GM18502 (cell line): ENCODE data around the gene RAB44.

Experiments
- ATAC-seq: cut with Tn5 transposase; IDR thresholded peaks from one replicate; pipeline ENCODE4 v1.9.1; 2021; ENCODE audit warnings: mild to moderate bottlenecking; ENCODE audit not compliant: unreplicated experiment, poor library complexity

Gene RAB44

DNA sequence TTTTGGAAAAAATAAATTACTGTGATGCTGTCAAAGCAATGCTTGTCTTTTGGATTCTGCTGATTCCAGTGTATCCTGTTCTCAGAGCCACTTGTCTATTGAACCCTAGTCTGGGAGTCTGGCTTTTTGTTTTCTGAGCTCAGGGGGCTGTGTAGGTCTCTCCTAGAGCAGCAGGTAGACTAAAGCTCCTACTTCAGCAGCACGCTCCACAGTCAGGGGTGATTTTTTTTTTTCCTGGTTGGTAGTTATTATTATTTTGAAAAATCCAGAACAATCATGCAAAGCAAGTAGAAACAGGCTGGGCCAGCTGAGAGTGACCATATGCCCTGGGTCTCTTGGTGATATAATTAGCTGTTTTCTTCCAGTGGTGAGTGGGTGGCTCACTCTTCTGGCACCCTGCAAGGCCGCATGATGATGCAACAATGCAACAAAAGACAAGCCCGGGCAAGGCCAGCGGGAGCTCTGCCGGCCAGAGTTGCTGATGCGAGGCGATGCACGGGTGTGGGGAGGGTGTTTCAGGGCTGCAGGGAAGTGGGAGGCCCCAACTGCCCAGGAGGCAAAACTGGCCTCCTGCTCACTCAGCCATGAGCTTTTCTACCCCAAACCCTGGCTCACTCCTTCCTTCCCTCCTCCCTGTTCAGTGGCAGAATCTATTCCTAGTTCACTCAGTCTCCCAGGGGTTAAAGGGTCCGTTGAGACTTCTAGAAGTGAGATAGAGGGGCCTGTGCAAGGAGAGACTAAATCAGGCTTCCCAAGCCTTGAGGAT, 30.6 kb upstream of the RAB44 start:
- ATAC-seq, result peak; percentile 76

GRCh38 chr6:36668591-36668990, 29.0 kb upstream of the RAB44 start:
- no peak for ATAC-seq

DNA sequence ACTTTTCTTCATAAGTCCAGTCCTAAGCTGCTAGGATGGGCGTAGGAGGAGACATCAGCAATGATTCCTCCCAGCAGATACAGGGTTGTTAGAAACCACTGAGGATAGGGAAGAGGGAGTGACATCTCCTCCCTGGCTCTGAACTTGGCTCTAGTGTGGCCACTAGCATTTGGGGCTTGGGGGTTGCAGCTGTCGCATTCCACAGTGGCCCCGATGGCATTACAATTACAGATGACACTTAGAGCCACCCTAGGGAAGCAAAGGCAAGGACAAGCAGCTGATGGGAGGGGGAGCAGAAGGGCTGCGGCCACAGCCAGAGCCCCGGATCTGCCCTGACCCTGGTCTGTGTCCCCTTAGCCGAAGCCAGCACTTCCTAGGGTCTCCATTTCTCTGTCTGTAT, 28.6 kb upstream of the RAB44 start:
- ATAC-seq, result no peak

- ATAC-seq, result no peak
Measured at GRCh38 chr6:36670271-36670670, 27.4 kb upstream of the RAB44 start.

- ATAC-seq, result no peak
Measured at GRCh38 chr6:36671687-36672375, 25.8 kb upstream of the RAB44 start.

DNA sequence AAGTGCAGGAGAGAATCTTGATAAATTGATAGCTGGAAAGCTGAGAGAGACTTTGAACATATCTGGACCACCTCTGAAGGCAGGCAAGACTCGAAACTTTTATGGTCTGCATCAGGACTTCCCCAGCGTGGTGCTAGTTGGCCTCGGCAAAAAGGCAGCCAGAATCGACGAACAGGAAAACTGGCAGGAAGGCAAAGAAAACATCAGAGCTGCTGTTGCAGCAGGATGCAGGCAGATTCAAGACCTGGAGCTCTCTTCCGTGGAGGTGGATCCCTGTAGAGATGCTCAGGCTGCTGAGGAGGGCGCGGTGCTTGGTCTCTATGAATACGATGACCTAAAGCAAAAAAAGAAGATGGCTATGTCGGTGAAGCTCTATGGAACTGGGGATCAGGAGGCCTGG, 23.7 kb upstream of the RAB44 start:
- ATAC-seq, result no peak

- ATAC-seq, result no peak
Measured at GRCh38 chr6:36674942-36675341, 22.7 kb upstream of the RAB44 start.

- no peak for ATAC-seq
Measured at GRCh38 chr6:36676141-36677058, 21.2 kb upstream of the RAB44 start.

DNA sequence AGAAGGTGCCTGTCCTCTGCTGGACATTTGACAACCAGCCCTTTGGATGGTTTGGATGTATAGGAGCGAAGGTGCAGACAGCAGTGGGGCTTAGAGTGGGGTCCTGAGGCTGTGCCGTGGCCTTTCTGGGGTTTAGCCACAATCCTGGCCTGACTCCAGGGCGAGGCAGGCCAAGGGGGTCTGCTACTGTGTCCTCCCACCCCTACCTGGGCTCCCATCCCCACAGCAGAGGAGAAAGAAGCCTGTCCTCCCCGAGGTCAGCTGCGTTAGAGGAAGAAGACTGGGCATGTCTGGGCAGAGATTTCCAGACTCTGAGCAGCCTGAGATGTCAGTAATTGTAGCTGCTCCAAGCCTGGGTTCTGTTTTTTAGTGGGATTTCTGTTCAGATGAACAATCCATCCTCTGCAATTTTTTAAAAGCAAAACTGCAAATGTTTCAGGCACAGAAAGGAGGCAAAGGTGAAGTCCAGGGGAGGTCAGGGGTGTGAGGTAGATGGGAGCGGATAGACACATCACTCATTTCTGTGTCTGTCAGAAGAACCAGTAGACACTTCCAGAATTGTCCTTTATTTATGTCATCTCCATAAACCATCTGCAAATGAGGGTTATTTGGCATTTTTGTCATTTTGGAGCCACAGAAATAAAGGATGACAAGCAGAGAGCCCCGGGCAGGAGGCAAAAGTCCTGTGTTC, 20.4 kb upstream of the RAB44 start:
- no peak for ATAC-seq

GRCh38 chr6:36677753-36678487, 19.7 kb upstream of the RAB44 start:
- ATAC-seq, result no peak

GRCh38 chr6:36678488-36679042, 19.1 kb upstream of the RAB44 start, which contains the start of gene CDKN1A:
TSS of gene CDKN1A (plus strand) at chr6:36678714. CDS start at chr6:36684102, 5,388 bp downstream.
- ATAC-seq, result peak; percentile 55

- ATAC-seq, result no peak
Measured at GRCh38 chr6:36679043-36679833, 18.4 kb upstream of the RAB44 start.

- peak; percentile 29 for ATAC-seq
Measured at GRCh38 chr6:36682328-36683144, 15.1 kb upstream of the RAB44 start.

- ATAC-seq, result no peak
Measured at GRCh38 chr6:36683145-36683655, 14.4 kb upstream of the RAB44 start.

DNA sequence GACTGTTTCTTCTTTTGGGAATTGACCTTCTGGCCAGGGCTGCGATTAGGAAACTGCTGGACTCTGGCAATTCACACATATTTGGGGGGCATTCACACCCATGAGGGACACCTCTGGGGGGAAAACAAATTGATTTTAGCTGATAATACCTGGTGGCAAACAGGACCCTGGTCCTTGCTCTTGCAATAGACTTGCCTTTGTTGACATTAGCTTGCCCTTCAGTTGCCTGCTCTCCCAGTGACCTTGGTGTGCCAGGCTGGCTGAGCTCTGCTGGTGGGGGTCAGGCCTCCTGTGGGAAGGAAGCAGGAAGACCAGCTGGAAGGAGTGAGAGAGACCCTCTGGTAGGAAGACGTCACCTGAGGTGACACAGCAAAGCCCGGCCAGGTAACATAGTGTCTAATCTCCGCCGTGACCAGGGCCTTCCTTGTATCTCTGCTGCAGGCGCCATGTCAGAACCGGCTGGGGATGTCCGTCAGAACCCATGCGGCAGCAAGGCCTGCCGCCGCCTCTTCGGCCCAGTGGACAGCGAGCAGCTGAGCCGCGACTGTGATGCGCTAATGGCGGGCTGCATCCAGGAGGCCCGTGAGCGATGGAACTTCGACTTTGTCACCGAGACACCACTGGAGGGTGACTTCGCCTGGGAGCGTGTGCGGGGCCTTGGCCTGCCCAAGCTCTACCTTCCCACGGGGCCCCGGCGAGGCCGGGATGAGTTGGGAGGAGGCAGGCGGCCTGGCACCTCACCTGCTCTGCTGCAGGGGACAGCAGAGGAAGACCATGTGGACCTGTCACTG, 13.8 kb upstream of the RAB44 start:
- no peak for ATAC-seq

- ATAC-seq, result no peak
Measured at GRCh38 chr6:36684447-36684812, 13.2 kb upstream of the RAB44 start.
